GM23338 (cell line): Measurements from ENCODE around the gene PTPRJ. TPM values are rescaled to one million over a fixed set of nuclear protein-coding genes. Genes with fewer than 3 reads are reported as not detected.

Experiments used
- ATAC-seq: fragments of 200-7000 bp; cut with Tn5 transposase; 3 replicates; pipeline ENCODE4 v1.9.1; 2020
- DNase-seq: peaks from one replicate; pipeline ENCODE4 v3.0.0-alpha.2; 2015; ENCODE audit warnings: low spot score
- H2AFZ ChIP-seq: fragments of 200-600 bp; sonication (generic); 2 replicates; pipeline ENCODE4 v1.8.0; 2016; ENCODE audit warnings: antibody characterized with exemption, mild to moderate bottlenecking, moderate library complexity
- H3F3A ChIP-seq: fragments of 200-600 bp; sonication (generic); replicated peaks from 2 replicates; pipeline ENCODE4 v1.8.0; 2017; ENCODE audit warnings: antibody characterized with exemption, mixed run types, low read depth
- H3K27ac ChIP-seq: fragments of 200-600 bp; sonication (generic); 2 replicates; pipeline ENCODE4 v1.6.1; 2016; ENCODE audit warnings: low read depth
- H3K27me3 ChIP-seq: fragments of 200-600 bp; sonication (generic); 2 replicates; pipeline ENCODE4 v1.8.0; 2016; ENCODE audit warnings: mild to moderate bottlenecking, mixed run types, moderate library complexity; ENCODE audit not compliant: insufficient read depth
- H3K36me3 ChIP-seq: fragments of 200-600 bp; sonication (generic); 2 replicates; pipeline ENCODE4 v1.8.0; 2016; ENCODE audit warnings: mild to moderate bottlenecking; ENCODE audit not compliant: insufficient read depth
- H3K4me1 ChIP-seq: fragments of 200-600 bp; sonication (generic); 2 replicates; pipeline ENCODE4 v1.8.0; 2016; ENCODE audit warnings: mild to moderate bottlenecking, moderate library complexity; ENCODE audit not compliant: insufficient read depth
- H3K4me2 ChIP-seq: fragments of 200-600 bp; sonication (generic); 2 replicates; pipeline ENCODE4 v1.7.1; 2017; ENCODE audit warnings: mixed run types
- H3K4me3 ChIP-seq: fragments of 200-600 bp; sonication (generic); 2 replicates; pipeline ENCODE4 v1.6.1; 2016; ENCODE audit warnings: mixed run types
- H3K79me2 ChIP-seq: fragments of 200-600 bp; sonication (generic); replicated peaks from 2 replicates; pipeline ENCODE4 v1.8.0; 2017; ENCODE audit warnings: mild to moderate bottlenecking; ENCODE audit not compliant: insufficient read depth
- H3K9me2 ChIP-seq: fragments of 200-600 bp; sonication (generic); 2 replicates; pipeline ENCODE4 v1.8.0; 2017; ENCODE audit not compliant: insufficient read depth
- H4K20me1 ChIP-seq: fragments of 200-600 bp; sonication (generic); replicated peaks from 2 replicates; pipeline ENCODE4 v1.8.0; 2017; ENCODE audit warnings: mild to moderate bottlenecking; ENCODE audit not compliant: insufficient read depth
- H3K27ac Mint-ChIP-seq: 2 replicates; pipeline ENCODE4 v1.8.0; 2020; ENCODE audit warnings: inconsistent platforms, mild to moderate bottlenecking, moderate library complexity, mixed read lengths
- H3K27me3 Mint-ChIP-seq: 3 replicates; pipeline ENCODE4 v1.8.0; 2022; ENCODE audit warnings: low read depth, mild to moderate bottlenecking, moderate library complexity, mixed read lengths, inconsistent platforms; ENCODE audit not compliant: insufficient read depth, poor library complexity
- H3K36me3 Mint-ChIP-seq: 3 replicates; pipeline ENCODE4 v1.8.0; 2021; ENCODE audit warnings: low read depth, mild to moderate bottlenecking, inconsistent platforms, moderate library complexity, mixed read lengths
- H3K4me1 Mint-ChIP-seq: 3 replicates; pipeline ENCODE4 v1.8.0; 2020; ENCODE audit warnings: mild to moderate bottlenecking, inconsistent platforms, mixed read lengths
- H3K4me3 Mint-ChIP-seq: 3 replicates; pipeline ENCODE4 v1.8.0; 2021; ENCODE audit warnings: moderate library complexity, mild to moderate bottlenecking, inconsistent platforms, mixed read lengths
- H3K9me3 Mint-ChIP-seq: 3 replicates; pipeline ENCODE4 v1.8.0; 2020; ENCODE audit warnings: moderate library complexity, mild to moderate bottlenecking, inconsistent platforms, mixed read lengths
- CREB1 ChIP-seq: fragments of 250-450 bp; sonication (Bioruptor Pico); IDR thresholded peaks from 2 replicates; pipeline ENCODE4 v1.5.0; 2020; ENCODE audit warnings: low read depth, mild to moderate bottlenecking, moderate library complexity
- ETS1 ChIP-seq: IDR thresholded peaks from 2 replicates; pipeline ENCODE4 v1.6.1; 2016; ENCODE audit warnings: antibody characterized with exemption
- EZH2 ChIP-seq: fragments of 200-600 bp; sonication (generic); IDR thresholded peaks from one replicate; pipeline ENCODE4 v1.8.0; 2017; ENCODE audit warnings: antibody characterized with exemption, mild to moderate bottlenecking, low read depth; ENCODE audit not compliant: unreplicated experiment
- EZH2phosphoT487 ChIP-seq: fragments of 200-600 bp; sonication (generic); IDR thresholded peaks from one replicate; pipeline ENCODE4 v1.8.1; 2018; ENCODE audit warnings: antibody characterized with exemption; ENCODE audit not compliant: unreplicated experiment
- NANOG ChIP-seq: IDR thresholded peaks from 2 replicates; pipeline ENCODE4 v1.6.1; 2016; ENCODE audit warnings: antibody characterized with exemption, borderline replicate concordance
- POLR2AphosphoS5 ChIP-seq: IDR thresholded peaks from 2 replicates; pipeline ENCODE4 v1.6.1; 2016; ENCODE audit warnings: antibody characterized with exemption, low read depth
- STAT1 ChIP-seq: IDR thresholded peaks from one replicate; pipeline ENCODE4 v1.6.1; 2016; ENCODE audit warnings: antibody characterized with exemption; ENCODE audit not compliant: unreplicated experiment
- ZNF114 ChIP-seq: fragments of 250-450 bp; sonication (Bioruptor Pico); IDR thresholded peaks from 2 replicates; pipeline ENCODE4 v1.5.0; 2020; ENCODE audit warnings: mild to moderate bottlenecking, moderate library complexity
- ZNF331 ChIP-seq: fragments of 250-450 bp; sonication (Bioruptor Pico); IDR thresholded peaks from 2 replicates; pipeline ENCODE4 v1.5.0; 2020; ENCODE audit warnings: low read depth, mild to moderate bottlenecking, moderate library complexity
- ZNF462 ChIP-seq: fragments of 250-450 bp; sonication (Bioruptor Pico); IDR thresholded peaks from 2 replicates; pipeline ENCODE4 v1.5.0; 2020; ENCODE audit warnings: mild to moderate bottlenecking, moderate library complexity
- polyA plus RNA-seq: library from polyadenylated mRNA; unstranded; fragments of >200 nt; fragmentation: Nextera tagmentation; extraction: Ambion mirVana; gene quantifications from 2 replicates; pipeline ENCODE4 v1.2.1, GENCODE V29; 2016
- total RNA-seq: library from RNA; depleted of rRNA; stranded (reverse); fragments of >200 nt; shearing (Covaris generic); gene quantifications from 2 replicates; pipeline ENCODE4 v1.2.3, GENCODE V29; 2014

The PTPRJ gene
- total and polyA plus RNA-seq, 2 experiments from 2014 or later: 4.2 to 16.0 TPM

GRCh38 chr11:48141475-48142122 lies 161.2 kb downstream of the PTPRJ start (continued):
- TF ChIP-seq ZNF331 (CRISPR knock-in tag): no peak
- no peak for TF ChIP-seq STAT1
- no peak for TF ChIP-seq POLR2AphosphoS5
- no peak for TF ChIP-seq CREB1

GRCh38 chr11:48142889-48143288 lies 162.5 kb downstream of the PTPRJ start:
- ATAC-seq: no peak
- H3K27ac Mint-ChIP-seq: no peak overlapping the region
- peaks cover 28% of the 10 kb centered on the region for H3K36me3 Mint-ChIP-seq

GRCh38 chr11:48148749-48149148 lies 168.4 kb downstream of the PTPRJ start:
- H3K4me3 ChIP-seq: no peak overlapping the region
- no peaks in the 10 kb centered on the region for H3K27me3 ChIP-seq
- H3K9me3 Mint-ChIP-seq: peaks cover 8% of the 10 kb centered on the region
- DNase-seq: no peak
- H3K4me1 Mint-ChIP-seq: no peaks in the 10 kb centered on the region
- H3K27ac ChIP-seq: no peak overlapping the region
- no peaks in the 10 kb centered on the region for H3K79me2 ChIP-seq
- H3K36me3 Mint-ChIP-seq: peaks cover 41% of the 10 kb centered on the region
- H3K27me3 Mint-ChIP-seq: peaks cover 3% of the 10 kb centered on the region
- peaks cover 5% of the 10 kb centered on the region; the same call in 1 of the 2 replicates for H3K36me3 ChIP-seq
- no peaks in the 10 kb centered on the region for H3K4me1 ChIP-seq
- H3K9me2 ChIP-seq: no peaks in the 10 kb centered on the region; the same call in 1 of the 2 replicates
- no peak overlapping the region for H3K27ac Mint-ChIP-seq
- no peak overlapping the region for H2AFZ ChIP-seq
- no peaks in the 10 kb centered on the region for H4K20me1 ChIP-seq
- TF ChIP-seq ETS1: no peak
- no peak for TF ChIP-seq EZH2phosphoT487
- no peak for TF ChIP-seq EZH2
- TF ChIP-seq NANOG: no peak
- TF ChIP-seq ZNF462 (CRISPR knock-in tag): no peak
- H3F3A ChIP-seq: no peaks in the 10 kb centered on the region
- H3K4me3 Mint-ChIP-seq: no peak overlapping the region
- ATAC-seq: no peak
- no peak overlapping the region for H3K4me2 ChIP-seq

More at GRCh38 chr11:48142889-48143288, 162.5 kb downstream of the PTPRJ start:
- Histone ChIP-seq H3K9me2 (no peaks in the 10 kb centered on the region), H3K4me2 (no peak overlapping the region), H3K27ac (no peak overlapping the region), H3K4me1 (no peaks in the 10 kb centered on the region), H2AFZ (no peak overlapping the region), H4K20me1 (no peaks in the 10 kb centered on the region), H3K36me3 (peaks cover 3% of the 10 kb centered on the region; the same call in 1 of the 2 replicates), H3K4me3 (no peak overlapping the region), H3K79me2 (no peaks in the 10 kb centered on the region), H3F3A (no peaks in the 10 kb centered on the region), H3K27me3 (no peaks in the 10 kb centered on the region)
- DNase-seq: no peak
- H3K4me3 Mint-ChIP-seq: no peak overlapping the region
- no peak for TF ChIP-seq ETS1
- TF ChIP-seq ZNF114 (CRISPR knock-in tag): no peak
- no peak for TF ChIP-seq STAT1
- no peak for TF ChIP-seq ZNF331 (CRISPR knock-in tag)
- peaks cover 9% of the 10 kb centered on the region for H3K27me3 Mint-ChIP-seq
- H3K4me1 Mint-ChIP-seq: no peaks in the 10 kb centered on the region
- H3K9me3 Mint-ChIP-seq: no peaks in the 10 kb centered on the region
